ENCODE measurements around the gene NRGN.

Gene NRGN

DNA sequence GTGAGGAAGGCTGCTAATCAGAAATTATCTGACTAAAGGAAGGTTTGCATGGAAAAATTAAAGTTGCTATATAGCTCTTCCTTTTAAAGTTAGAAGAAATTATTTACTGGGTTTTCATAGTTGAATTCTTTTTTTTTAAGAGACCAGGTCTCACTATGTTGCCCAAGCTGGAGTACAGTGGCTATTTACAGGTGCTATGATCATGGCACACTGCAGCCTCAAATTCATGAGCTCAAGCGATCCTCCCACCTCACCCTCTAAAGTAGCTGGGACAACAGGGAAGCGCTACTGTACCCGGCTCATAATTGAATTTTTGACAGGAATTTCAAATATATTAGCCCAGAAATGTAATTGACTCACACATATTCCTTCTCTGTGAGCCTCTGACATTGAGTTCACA is 56.6 kb downstream of the NRGN start:
- DNase-seq: no peak

Measured in effector CD8-positive, alpha-beta T cell (primary cell).